Testis (tissue), 2 donors: ENCODE results near the gene SLC16A1.

Experiments
- CTCF ChIP-seq, 3 experiments: fragments of 450-650 bp in 2 of 3; fragments of 200-600 bp in 1 of 3; sonication (generic) in 1 of 3; IDR thresholded peaks; one replicate each; pipeline ENCODE4 v1.5.1; 2016 to 2019; ENCODE audit warnings: antibody characterized with exemption in 3 of 3, mild to moderate bottlenecking in 2 of 3, moderate library complexity in 1 of 3
- POLR2A ChIP-seq: fragments of 450-650 bp; IDR thresholded peaks from one replicate; pipeline ENCODE4 v1.6.1; 2017; ENCODE audit warnings: antibody characterized with exemption, mild to moderate bottlenecking, moderate library complexity

- TF ChIP-seq CTCF (IDR thresholded peaks at IDR 0.05) (no peak), POLR2A (no peak)
Measured at GRCh38 chr1:112893288-112894009, 62.5 kb downstream of the SLC16A1 start.
